ENCODE measurements around the gene USP31.
"Not testable (repeated sequence)": the region's sequence is repeated elsewhere in the genome, so short reads cannot be mapped to it uniquely, and the experiment has no call there.

USP31 gene

GRCh38 chr16:23158114-23158513 lies 8.9 kb upstream of the USP31 start:
- DNase-seq, result no peak

- no peak for DNase-seq
These were observed 7.8 kb upstream of the USP31 start for GRCh38 chr16:23156946-23157460.

DNA sequence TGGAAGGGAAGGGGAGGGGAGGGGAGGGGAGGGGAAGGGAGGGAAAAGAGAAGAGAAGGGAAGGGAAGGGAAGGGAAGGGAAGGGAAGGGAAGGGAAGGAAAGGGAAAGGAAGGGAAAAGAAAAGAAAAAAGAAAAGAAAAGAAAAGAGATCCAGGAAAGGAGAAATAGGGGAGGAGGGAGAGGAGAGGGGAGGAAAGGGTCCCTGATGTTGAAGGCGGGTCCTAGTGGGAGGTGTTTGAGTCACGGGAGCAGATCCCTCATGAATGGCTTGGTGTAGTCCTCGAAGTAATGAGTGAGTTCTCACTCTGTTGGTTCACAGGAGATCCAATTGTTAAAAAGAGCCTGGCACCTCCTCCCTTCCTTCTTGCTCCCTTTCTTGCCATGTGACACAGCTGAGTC lies 6.9 kb upstream of the USP31 start:
- DNase-seq, result no peak

- DNase-seq, result peak; percentile 54
These were observed 6.3 kb upstream of the USP31 start for GRCh38 chr16:23155445-23156049.

GRCh38 chr16:23152386-23153178 lies 3.3 kb upstream of the USP31 start:
- no peak for DNase-seq

GRCh38 chr16:23149993-23150364 lies 727 bp upstream of the USP31 start:
- no peak for DNase-seq

DNA sequence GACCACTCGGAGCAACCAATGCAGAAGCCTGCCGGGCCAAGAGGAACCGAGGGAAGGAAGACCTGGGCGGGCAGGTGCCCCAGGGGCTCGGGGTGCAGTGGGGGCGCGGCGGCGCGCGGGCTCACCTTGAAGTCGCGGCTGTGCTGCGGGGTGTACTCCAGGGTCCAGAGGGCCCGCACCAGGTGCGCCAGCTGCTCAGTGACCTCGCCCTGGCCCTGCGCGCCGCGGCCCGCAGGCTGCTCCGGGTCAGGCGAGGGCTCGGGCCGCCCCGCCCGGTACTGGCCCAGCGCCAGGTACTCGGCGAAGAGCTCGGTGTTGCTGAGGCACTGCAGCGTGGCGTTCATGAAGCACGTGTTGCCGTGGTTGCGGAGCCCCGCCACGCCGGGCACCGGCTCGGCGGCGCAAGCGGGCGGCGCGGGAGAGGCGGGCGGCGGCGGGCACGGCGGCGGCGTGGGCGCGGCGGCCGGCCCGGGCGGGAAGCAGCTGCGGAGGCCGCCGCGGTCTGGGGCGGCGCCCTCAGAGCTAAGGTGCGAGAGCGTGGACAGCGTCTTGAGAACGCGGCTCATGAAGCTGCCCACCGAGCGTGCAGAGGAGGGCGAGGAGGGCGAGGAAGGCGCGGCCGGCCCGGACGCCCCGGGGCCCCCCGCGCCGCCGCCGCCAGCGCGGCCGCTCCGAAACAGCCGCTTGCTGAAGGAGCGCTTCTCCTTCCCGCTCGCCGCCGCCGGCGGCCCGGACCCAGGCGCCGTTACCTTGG lies 562 bp downstream of the USP31 start:
- DNase-seq, result peak; percentile 56

DNA sequence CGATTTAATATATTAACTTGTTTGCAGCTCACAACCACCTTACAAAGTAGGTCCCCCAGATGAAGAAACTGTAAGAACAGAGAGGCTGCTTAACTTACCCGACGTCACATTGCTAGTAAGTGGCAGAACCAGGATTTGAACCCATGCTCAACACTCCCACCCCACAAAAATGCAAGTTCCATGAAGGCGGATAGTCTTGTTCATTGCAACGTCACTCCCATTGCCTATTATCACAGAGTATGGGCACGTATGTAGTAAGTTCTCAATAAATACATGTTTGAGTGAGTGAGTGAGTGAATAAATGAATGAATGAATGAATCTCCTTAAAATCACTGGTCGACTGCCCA lies 1.1 kb downstream of the USP31 start:
- DNase-seq, result no peak

- DNase-seq, result no peak
These were observed 1.6 kb downstream of the USP31 start for GRCh38 chr16:23147666-23148065.

- DNase-seq, result no peak
These were observed 2.2 kb downstream of the USP31 start for GRCh38 chr16:23146877-23147601.

GRCh38 chr16:23145608-23146007 lies 3.6 kb downstream of the USP31 start:
- no peak for DNase-seq

DNA sequence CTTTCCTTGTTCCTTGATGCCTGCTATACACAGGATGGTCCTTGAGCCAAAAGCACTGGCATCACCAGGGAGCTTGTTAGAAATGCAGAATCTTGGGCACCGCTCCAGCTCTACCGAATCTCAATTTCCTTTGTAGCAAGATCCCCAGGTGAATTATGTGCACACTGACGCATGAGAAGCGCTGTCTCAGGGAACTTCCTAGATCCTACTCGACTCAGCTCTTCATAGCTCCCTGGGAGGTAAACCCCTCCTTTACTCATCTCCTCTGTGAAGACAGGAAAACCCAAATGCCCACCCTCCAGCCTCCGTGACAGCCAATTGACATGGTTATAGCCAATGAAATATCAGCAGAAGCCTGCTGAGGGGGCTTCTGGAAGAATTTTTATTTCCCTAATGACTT lies 4.1 kb downstream of the USP31 start:
- DNase-seq, result no peak

- not testable (repeated sequence) for DNase-seq
These were observed 4.9 kb downstream of the USP31 start for GRCh38 chr16:23144393-23144792.

- no peak for DNase-seq
These were observed 5.9 kb downstream of the USP31 start for GRCh38 chr16:23143391-23143790.

DNA sequence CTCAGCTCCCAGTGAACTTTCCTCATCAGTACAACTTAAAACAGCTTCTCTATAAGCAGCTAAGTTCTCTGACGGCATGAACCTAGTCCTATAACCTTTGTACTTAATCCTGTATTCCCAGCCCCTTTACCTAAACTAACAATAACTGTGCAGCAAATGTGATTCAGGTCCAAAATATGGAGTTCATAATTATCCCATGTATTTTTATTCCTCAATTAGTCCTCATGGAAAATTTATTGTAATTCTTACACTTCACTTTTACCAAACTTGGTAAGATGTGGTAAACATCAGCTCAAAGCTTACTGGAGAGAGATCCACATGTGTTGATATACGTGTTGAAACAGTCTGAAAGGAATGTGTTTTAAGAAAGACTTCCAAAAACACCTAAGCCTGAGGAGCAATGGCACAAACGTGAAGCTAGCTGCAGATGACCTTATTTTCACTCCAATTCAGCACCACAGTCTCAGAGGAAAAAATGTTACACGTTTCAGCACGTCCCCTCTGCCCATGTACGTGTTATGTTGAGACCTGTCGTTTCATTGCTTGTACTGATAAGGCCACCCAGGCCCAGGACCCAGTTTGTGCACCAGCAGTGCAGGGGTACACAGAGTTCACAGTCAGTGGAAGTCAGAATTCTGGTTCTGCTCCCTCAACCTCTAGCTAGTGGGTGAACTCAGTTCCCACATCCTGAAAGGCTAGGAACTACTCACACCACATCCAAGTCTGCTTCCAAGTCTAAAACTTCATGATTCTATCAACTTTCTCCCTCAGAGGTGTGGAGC lies 7.1 kb downstream of the USP31 start:
- DNase-seq, result no peak

- DNase-seq, result no peak
These were observed 7.8 kb downstream of the USP31 start for GRCh38 chr16:23141500-23141899.

GRCh38 chr16:23141033-23141432 lies 8.2 kb downstream of the USP31 start:
- no peak for DNase-seq

GRCh38 chr16:23140107-23140506 lies 9.1 kb downstream of the USP31 start:
- DNase-seq, result no peak

DNA sequence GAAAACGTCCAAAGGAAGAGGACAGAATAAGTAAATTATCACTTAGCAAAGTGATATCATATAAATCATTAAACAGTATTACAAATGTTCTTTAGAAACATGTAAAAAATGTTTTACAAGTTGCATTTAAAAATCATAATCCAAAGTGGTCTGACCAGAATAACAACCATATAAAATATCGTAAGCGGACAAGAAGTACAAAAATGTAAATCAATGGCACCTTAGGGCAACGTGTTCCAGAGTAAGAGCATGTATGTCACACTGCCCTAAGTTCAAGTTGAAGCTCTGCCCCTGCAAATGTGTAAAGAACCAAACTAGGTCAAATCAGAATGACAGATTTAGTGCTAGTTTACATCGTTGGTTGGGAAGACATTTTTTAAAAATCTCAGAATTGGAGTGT lies 11.4 kb downstream of the USP31 start:
- DNase-seq, result no peak

DNA sequence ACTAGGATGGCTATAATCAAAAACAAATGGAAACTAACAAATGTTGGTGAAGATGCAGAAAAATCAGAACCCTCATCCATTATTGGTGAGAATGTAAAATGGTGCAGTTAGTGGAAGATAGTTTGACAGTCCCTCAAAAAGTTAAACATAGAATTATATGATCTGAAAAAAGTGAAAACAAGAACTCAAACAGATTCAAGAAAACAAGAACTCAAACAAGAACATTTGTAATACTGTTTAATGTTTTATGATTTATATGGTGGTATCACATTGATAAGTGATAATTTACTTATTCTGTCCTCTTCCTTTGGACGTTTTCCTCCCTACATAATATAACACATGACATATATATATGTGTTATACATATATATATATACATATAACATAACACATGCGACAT lies 12.0 kb downstream of the USP31 start:
- DNase-seq, result no peak

DNA sequence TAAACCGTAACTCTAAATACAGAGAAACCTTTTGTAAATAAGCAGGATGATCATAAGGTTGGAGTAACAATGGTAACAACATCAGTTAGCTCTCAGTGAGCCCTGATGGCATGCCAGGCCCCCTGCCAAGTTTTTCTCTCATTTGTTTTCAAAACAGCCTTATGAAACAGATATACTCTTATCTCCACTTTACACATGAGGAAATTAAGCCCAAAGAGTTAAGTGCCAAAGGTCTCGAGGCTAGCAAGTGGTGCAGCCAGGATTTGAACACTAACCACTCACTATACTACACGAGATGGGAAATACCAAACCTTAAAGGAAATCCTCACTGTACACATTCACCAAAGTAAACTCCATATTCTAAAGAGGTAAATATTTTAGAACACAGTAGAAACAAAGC lies 15.0 kb downstream of the USP31 start:
- no peak for DNase-seq

GRCh38 chr16:23132775-23133463 lies 16.3 kb downstream of the USP31 start:
- no peak for DNase-seq

Data from islet precursor cell (in vitro differentiated cells).